WTC11 (cell line): ENCODE data around the gene PDZRN3. TPM values are rescaled to one million over a fixed set of nuclear protein-coding genes. Genes with fewer than 3 reads are reported as not detected.

ENCODE experiments used
- ATAC-seq: fragments of 200-7000 bp; cut with Tn5 transposase; 2 replicates; pipeline ENCODE4 v1.10.0; 2021; ENCODE audit warnings: mild to moderate bottlenecking, moderate library complexity
- CTCF ChIA-PET: fragments of 300-600 bp; sonication (Branson Sonifier 250); formaldehyde crosslinking; loops from one replicate; lab custom pipeline; 2021; ENCODE audit warnings: antibody characterized with exemption; lab: Charles Lee
- POLR2A ChIA-PET: fragments of 350-600 bp; sonication (Branson Sonifier 250); formaldehyde crosslinking; loops from one replicate; lab custom pipeline; 2021; ENCODE audit warnings: antibody characterized with exemption; lab: Charles Lee
- DNase-seq: peaks from one replicate; pipeline ENCODE4 v3.0.0; 2021; ENCODE audit warnings: low spot score
- H3K27ac Mint-ChIP-seq: 2 replicates; pipeline ENCODE4 v1.8.0; 2021; ENCODE audit warnings: mixed read lengths
- H3K27me3 Mint-ChIP-seq: 2 replicates; pipeline ENCODE4 v1.8.0; 2021; ENCODE audit warnings: low read depth, mild to moderate bottlenecking, moderate library complexity, mixed read lengths
- H3K36me3 Mint-ChIP-seq: 2 replicates; pipeline ENCODE4 v1.8.0; 2021; ENCODE audit warnings: mixed read lengths
- H3K4me1 Mint-ChIP-seq: 2 replicates; pipeline ENCODE4 v1.8.0; 2022; ENCODE audit warnings: mixed read lengths
- H3K4me3 Mint-ChIP-seq: 2 replicates; pipeline ENCODE4 v1.8.0; 2021; ENCODE audit warnings: mild to moderate bottlenecking, moderate library complexity, mixed read lengths
- H3K9me3 Mint-ChIP-seq: 2 replicates; pipeline ENCODE4 v1.8.0; 2021; ENCODE audit warnings: mixed read lengths
- E2F4 ChIP-seq: sonication (generic); formaldehyde crosslinking; IDR thresholded peaks from 2 replicates; pipeline ENCODE4 v1.8.1; 2022; ENCODE audit warnings: low read depth, mild to moderate bottlenecking, moderate library complexity, missing genetic modification reagents, borderline replicate concordance
- FOXP4 ChIP-seq: sonication (generic); formaldehyde crosslinking; IDR thresholded peaks from 2 replicates; pipeline ENCODE4 v1.8.0; 2022; ENCODE audit warnings: mild to moderate bottlenecking, missing genetic modification reagents
- HMGXB4 ChIP-seq: sonication (generic); formaldehyde crosslinking; IDR thresholded peaks from 2 replicates; pipeline ENCODE4 v1.8.1; 2023; ENCODE audit warnings: mild to moderate bottlenecking, moderate library complexity, missing genetic modification reagents
- IRF2 ChIP-seq: sonication (generic); formaldehyde crosslinking; IDR thresholded peaks from 2 replicates; pipeline ENCODE4 v1.8.0; 2022; ENCODE audit warnings: low read depth, missing genetic modification reagents, borderline replicate concordance
- JAZF1 ChIP-seq: fragments of 250-450 bp; sonication (Bioruptor Pico); IDR thresholded peaks from 2 replicates; pipeline ENCODE4 v1.9.0; 2021; ENCODE audit warnings: moderate library complexity, mild to moderate bottlenecking, inconsistent platforms
- MXD4 ChIP-seq: fragments of 250-450 bp; sonication (Bioruptor Pico); IDR thresholded peaks from 2 replicates; pipeline ENCODE4 v1.8.0; 2021; ENCODE audit warnings: mild to moderate bottlenecking, moderate library complexity, borderline replicate concordance
- NR2C2 ChIP-seq: sonication (generic); formaldehyde crosslinking; IDR thresholded peaks from 2 replicates; pipeline ENCODE4 v1.8.0; 2022; ENCODE audit warnings: mild to moderate bottlenecking, missing genetic modification reagents
- RELA ChIP-seq: sonication (generic); formaldehyde crosslinking; IDR thresholded peaks from 2 replicates; pipeline ENCODE4 v1.8.1; 2022; ENCODE audit warnings: missing genetic modification reagents, mild to moderate bottlenecking, borderline replicate concordance
- SMAD4 ChIP-seq: sonication (generic); formaldehyde crosslinking; IDR thresholded peaks from 2 replicates; pipeline ENCODE4 v1.8.0; 2022; ENCODE audit warnings: mild to moderate bottlenecking, missing genetic modification reagents
- SP1 ChIP-seq: sonication (generic); formaldehyde crosslinking; conservative IDR thresholded peaks from 2 replicates; pipeline ENCODE4 v1.8.1; 2022; ENCODE audit warnings: missing genetic modification reagents
- STAT6 ChIP-seq: sonication (generic); formaldehyde crosslinking; conservative IDR thresholded peaks from 2 replicates; pipeline ENCODE4 v1.8.1; 2023; ENCODE audit warnings: mild to moderate bottlenecking, low read depth, missing genetic modification reagents, moderate library complexity
- TEAD1 ChIP-seq: sonication (generic); formaldehyde crosslinking; IDR thresholded peaks from 2 replicates; pipeline ENCODE4 v1.8.0; 2022; ENCODE audit warnings: mild to moderate bottlenecking, missing genetic modification reagents
- USF2 ChIP-seq: sonication (generic); formaldehyde crosslinking; IDR thresholded peaks from 2 replicates; pipeline ENCODE4 v1.8.1; 2023; ENCODE audit warnings: mild to moderate bottlenecking, missing genetic modification reagents, moderate library complexity
- ZBTB21 ChIP-seq: sonication (generic); formaldehyde crosslinking; IDR thresholded peaks from 2 replicates; pipeline ENCODE4 v1.8.1; 2023; ENCODE audit warnings: mild to moderate bottlenecking, missing genetic modification reagents, borderline replicate concordance
- ZNF263 ChIP-seq: sonication (generic); formaldehyde crosslinking; IDR thresholded peaks from 2 replicates; pipeline ENCODE4 v1.8.1; 2022; ENCODE audit warnings: low read depth, mild to moderate bottlenecking, moderate library complexity, missing genetic modification reagents
- ZNF423 ChIP-seq: fragments of 250-450 bp; sonication (Bioruptor Pico); IDR thresholded peaks from 2 replicates; pipeline ENCODE4 v2.1.2; 2022; ENCODE audit warnings: mild to moderate bottlenecking, moderate library complexity
- total RNA-seq: library from RNA; stranded (reverse); gene quantifications from 3 replicates; pipeline ENCODE4 v1.2.3, GENCODE V29; 2021
- TF ChIP-seq, protein P1 (sequence below): sonication (generic); formaldehyde crosslinking; IDR thresholded peaks from 2 replicates; pipeline ENCODE4 v1.8.0; 2022; ENCODE audit warnings: missing genetic modification reagents
- TF ChIP-seq, protein P2 (sequence below): fragments of 200-600 bp; IDR thresholded peaks from 2 replicates; pipeline ENCODE4 v1.8.0; 2022; ENCODE audit warnings: antibody characterized with exemption
- TF ChIP-seq, protein P3 (sequence below): fragments of 250-450 bp; sonication (Bioruptor Pico); IDR thresholded peaks from 2 replicates; pipeline ENCODE4 v1.9.0; 2021; ENCODE audit warnings: mild to moderate bottlenecking, borderline replicate concordance

The PDZRN3 gene
- total RNA-seq, 1 experiment from 2014 or later: 9.5 TPM

DNA sequence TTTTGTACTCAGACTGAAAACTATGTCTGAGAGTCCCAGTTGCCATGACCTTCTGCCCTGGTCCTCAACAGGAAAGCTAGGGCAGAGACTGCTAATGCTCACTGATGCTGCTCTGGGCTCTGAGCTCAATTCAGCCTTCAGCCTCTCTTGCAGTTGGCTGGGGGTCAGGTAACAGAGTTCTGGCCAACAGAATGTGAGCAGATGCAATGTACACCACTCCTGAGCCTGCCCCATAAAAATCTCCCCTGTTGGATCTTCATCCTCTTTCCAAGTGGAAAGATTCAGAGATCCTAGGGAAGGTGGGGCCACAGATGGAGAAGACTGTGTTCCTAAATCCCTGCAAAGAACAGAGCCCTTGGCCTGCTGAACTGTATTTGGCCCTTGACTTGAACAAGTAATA lies 87.8 kb downstream of the PDZRN3 start:
- POLR2A ChIA-PET: no interaction called here
- ATAC-seq (no peak), DNase-seq (no peak)
- no peak overlapping the region for H3K27ac Mint-ChIP-seq
- peaks cover 37% of the 10 kb centered on the region for H3K4me1 Mint-ChIP-seq
- no peak for TF ChIP-seq ZNF263 (CRISPR knock-in tag)
- no peak for TF ChIP-seq USF2 (CRISPR knock-in tag)
- no peak for TF ChIP-seq HMGXB4 (CRISPR knock-in tag)
- TF ChIP-seq FOXP4 (CRISPR knock-in tag): no peak
- TF ChIP-seq STAT6 (CRISPR knock-in tag): no peak
- no peak for TF ChIP-seq ZBTB21 (CRISPR knock-in tag)
- no peak for TF ChIP-seq JAZF1 (CRISPR knock-in tag)
- TF ChIP-seq, protein P1, sequence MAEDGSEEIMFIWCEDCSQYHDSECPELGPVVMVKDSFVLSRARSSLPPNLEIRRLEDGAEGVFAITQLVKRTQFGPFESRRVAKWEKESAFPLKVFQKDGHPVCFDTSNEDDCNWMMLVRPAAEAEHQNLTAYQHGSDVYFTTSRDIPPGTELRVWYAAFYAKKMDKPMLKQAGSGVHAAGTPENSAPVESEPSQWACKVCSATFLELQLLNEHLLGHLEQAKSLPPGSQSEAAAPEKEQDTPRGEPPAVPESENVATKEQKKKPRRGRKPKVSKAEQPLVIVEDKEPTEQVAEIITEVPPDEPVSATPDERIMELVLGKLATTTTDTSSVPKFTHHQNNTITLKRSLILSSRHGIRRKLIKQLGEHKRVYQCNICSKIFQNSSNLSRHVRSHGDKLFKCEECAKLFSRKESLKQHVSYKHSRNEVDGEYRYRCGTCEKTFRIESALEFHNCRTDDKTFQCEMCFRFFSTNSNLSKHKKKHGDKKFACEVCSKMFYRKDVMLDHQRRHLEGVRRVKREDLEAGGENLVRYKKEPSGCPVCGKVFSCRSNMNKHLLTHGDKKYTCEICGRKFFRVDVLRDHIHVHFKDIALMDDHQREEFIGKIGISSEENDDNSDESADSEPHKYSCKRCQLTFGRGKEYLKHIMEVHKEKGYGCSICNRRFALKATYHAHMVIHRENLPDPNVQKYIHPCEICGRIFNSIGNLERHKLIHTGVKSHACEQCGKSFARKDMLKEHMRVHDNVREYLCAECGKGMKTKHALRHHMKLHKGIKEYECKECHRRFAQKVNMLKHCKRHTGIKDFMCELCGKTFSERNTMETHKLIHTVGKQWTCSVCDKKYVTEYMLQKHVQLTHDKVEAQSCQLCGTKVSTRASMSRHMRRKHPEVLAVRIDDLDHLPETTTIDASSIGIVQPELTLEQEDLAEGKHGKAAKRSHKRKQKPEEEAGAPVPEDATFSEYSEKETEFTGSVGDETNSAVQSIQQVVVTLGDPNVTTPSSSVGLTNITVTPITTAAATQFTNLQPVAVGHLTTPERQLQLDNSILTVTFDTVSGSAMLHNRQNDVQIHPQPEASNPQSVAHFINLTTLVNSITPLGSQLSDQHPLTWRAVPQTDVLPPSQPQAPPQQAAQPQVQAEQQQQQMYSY (CRISPR knock-in tag): no peak
- no peak for TF ChIP-seq E2F4
- no peak for TF ChIP-seq ZNF423 (CRISPR knock-in tag)
- no peak for TF ChIP-seq TEAD1 (CRISPR knock-in tag)
- TF ChIP-seq, protein P2, sequence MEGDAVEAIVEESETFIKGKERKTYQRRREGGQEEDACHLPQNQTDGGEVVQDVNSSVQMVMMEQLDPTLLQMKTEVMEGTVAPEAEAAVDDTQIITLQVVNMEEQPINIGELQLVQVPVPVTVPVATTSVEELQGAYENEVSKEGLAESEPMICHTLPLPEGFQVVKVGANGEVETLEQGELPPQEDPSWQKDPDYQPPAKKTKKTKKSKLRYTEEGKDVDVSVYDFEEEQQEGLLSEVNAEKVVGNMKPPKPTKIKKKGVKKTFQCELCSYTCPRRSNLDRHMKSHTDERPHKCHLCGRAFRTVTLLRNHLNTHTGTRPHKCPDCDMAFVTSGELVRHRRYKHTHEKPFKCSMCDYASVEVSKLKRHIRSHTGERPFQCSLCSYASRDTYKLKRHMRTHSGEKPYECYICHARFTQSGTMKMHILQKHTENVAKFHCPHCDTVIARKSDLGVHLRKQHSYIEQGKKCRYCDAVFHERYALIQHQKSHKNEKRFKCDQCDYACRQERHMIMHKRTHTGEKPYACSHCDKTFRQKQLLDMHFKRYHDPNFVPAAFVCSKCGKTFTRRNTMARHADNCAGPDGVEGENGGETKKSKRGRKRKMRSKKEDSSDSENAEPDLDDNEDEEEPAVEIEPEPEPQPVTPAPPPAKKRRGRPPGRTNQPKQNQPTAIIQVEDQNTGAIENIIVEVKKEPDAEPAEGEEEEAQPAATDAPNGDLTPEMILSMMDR: no peak
- no peak for TF ChIP-seq SMAD4 (CRISPR knock-in tag)
- no peak for TF ChIP-seq IRF2
- no peak for TF ChIP-seq SP1
- no peak for TF ChIP-seq MXD4 (CRISPR knock-in tag)
- TF ChIP-seq RELA (CRISPR knock-in tag): no peak
- TF ChIP-seq, protein P3, sequence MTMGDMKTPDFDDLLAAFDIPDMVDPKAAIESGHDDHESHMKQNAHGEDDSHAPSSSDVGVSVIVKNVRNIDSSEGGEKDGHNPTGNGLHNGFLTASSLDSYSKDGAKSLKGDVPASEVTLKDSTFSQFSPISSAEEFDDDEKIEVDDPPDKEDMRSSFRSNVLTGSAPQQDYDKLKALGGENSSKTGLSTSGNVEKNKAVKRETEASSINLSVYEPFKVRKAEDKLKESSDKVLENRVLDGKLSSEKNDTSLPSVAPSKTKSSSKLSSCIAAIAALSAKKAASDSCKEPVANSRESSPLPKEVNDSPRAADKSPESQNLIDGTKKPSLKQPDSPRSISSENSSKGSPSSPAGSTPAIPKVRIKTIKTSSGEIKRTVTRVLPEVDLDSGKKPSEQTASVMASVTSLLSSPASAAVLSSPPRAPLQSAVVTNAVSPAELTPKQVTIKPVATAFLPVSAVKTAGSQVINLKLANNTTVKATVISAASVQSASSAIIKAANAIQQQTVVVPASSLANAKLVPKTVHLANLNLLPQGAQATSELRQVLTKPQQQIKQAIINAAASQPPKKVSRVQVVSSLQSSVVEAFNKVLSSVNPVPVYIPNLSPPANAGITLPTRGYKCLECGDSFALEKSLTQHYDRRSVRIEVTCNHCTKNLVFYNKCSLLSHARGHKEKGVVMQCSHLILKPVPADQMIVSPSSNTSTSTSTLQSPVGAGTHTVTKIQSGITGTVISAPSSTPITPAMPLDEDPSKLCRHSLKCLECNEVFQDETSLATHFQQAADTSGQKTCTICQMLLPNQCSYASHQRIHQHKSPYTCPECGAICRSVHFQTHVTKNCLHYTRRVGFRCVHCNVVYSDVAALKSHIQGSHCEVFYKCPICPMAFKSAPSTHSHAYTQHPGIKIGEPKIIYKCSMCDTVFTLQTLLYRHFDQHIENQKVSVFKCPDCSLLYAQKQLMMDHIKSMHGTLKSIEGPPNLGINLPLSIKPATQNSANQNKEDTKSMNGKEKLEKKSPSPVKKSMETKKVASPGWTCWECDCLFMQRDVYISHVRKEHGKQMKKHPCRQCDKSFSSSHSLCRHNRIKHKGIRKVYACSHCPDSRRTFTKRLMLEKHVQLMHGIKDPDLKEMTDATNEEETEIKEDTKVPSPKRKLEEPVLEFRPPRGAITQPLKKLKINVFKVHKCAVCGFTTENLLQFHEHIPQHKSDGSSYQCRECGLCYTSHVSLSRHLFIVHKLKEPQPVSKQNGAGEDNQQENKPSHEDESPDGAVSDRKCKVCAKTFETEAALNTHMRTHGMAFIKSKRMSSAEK (CRISPR knock-in tag): no peak
- TF ChIP-seq NR2C2 (CRISPR knock-in tag): no peak
- no peaks in the 10 kb centered on the region for H3K27me3 Mint-ChIP-seq
- peaks cover 4% of the 10 kb centered on the region; the same call in 1 of the 2 replicates for H3K9me3 Mint-ChIP-seq
- CTCF ChIA-PET: no interaction called here
- no peak overlapping the region for H3K4me3 Mint-ChIP-seq
- H3K36me3 Mint-ChIP-seq: no peaks in the 10 kb centered on the region
